ENCODE data around the gene PLEKHG4B. TPM values are rescaled to one million over a fixed set of nuclear protein-coding genes. Genes with fewer than 3 reads are reported as not detected.
"Not testable (repeated sequence)": the region's sequence is repeated elsewhere in the genome, so short reads cannot be mapped to it uniquely, and the experiment has no call there.

PLEKHG4B gene
- total RNA-seq, 2 donors from 2014 or later, result 0.55 TPM; not detected in 1

GRCh38 chr5:230711-231110 lies 138.7 kb downstream of the PLEKHG4B start:
- Mint-ChIP-seq H3K27ac (peak overlapping the region; percentile 63), H3K4me3 (peak overlapping the region; percentile 45), H3K36me3 (ENCODE audit: low read depth) (peaks cover 11% of the 10 kb centered on the region), H3K27me3 (no peaks in the 10 kb centered on the region), H3K4me1 (peaks cover 11% of the 10 kb centered on the region)
- ATAC-seq (no peak), DNase-seq (no peak)
- no peaks in the 10 kb centered on the region for H3K9me3 ChIP-seq (ENCODE audit: control insufficient read depth, low read length, poor library complexity, severe bottlenecking)

- Mint-ChIP-seq H3K27me3 (no peaks in the 10 kb centered on the region), H3K36me3 (ENCODE audit: low read depth) (peaks cover 9% of the 10 kb centered on the region), H3K4me1 (peaks cover 9% of the 10 kb centered on the region), H3K4me3 (no peak overlapping the region), H3K27ac (no peak overlapping the region)
- DNase-seq (no peak), ATAC-seq (no peak)
- no peaks in the 10 kb centered on the region for H3K9me3 ChIP-seq (ENCODE audit: control insufficient read depth, low read length, poor library complexity, severe bottlenecking)
Measured at GRCh38 chr5:231661-232060, 139.7 kb downstream of the PLEKHG4B start.

GRCh38 chr5:233426-233825 lies 141.5 kb downstream of the PLEKHG4B start:
- H3K36me3 Mint-ChIP-seq (ENCODE audit: low read depth); H3K4me3 Mint-ChIP-seq; ATAC-seq; DNase-seq; H3K27me3 Mint-ChIP-seq; H3K4me1 Mint-ChIP-seq; H3K9me3 ChIP-seq (ENCODE audit: control insufficient read depth, low read length, poor library complexity, severe bottlenecking): not testable (repeated sequence)
- H3K27ac Mint-ChIP-seq, result peak overlapping the region; percentile 29

DNA sequence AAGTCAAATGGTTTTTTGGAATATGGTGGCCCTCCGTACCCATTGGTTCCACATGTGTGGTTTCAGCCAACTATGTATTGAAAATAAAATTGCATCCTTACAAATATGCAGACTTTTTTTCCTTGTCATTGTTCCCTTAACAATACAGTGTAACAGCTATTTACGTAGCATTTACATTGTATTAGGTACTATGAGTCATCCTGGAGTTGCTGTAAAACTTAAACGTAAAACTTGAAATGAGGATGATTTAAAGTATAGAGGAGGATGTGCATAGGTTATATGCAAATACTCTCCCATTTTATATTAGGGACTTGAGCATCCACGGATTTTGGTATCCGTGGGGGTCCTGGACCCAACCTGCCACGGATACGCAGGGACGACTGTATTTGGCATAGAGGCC lies 142.5 kb downstream of the PLEKHG4B start:
- peaks cover 3% of the 10 kb centered on the region for H3K4me1 Mint-ChIP-seq
- no peak overlapping the region for H3K4me3 Mint-ChIP-seq
- ATAC-seq (no peak), DNase-seq (no peak)
- no peak overlapping the region for H3K27ac Mint-ChIP-seq
- H3K27me3 Mint-ChIP-seq, result no peaks in the 10 kb centered on the region
- H3K36me3 Mint-ChIP-seq (ENCODE audit: low read depth), result peaks cover 2% of the 10 kb centered on the region
- no peaks in the 10 kb centered on the region for H3K9me3 ChIP-seq (ENCODE audit: control insufficient read depth, low read length, poor library complexity, severe bottlenecking)

DNA sequence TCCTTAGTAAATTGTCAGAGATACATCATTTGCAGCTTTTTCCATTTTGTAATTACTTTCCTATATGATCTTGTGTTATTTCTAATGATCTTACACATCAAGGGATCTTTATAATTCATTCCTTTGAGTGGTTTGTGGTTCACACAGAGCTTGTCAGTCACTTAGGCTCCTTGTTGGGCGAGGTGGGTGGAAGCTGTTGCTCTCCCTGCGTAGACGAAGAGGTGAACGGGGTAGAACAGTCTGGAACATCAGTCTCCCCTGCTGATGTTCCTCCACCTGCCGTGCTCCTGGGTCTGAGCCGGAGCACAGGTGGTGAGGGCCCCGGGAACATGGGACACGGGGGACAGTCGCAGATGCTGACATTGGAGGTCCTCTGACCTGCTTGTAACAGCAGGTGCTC lies 143.6 kb downstream of the PLEKHG4B start:
- ATAC-seq; H3K4me1 Mint-ChIP-seq; H3K4me3 Mint-ChIP-seq; H3K36me3 Mint-ChIP-seq (ENCODE audit: low read depth); DNase-seq; H3K27me3 Mint-ChIP-seq; H3K27ac Mint-ChIP-seq; H3K9me3 ChIP-seq (ENCODE audit: control insufficient read depth, low read length, poor library complexity, severe bottlenecking): not testable (repeated sequence)

DNA sequence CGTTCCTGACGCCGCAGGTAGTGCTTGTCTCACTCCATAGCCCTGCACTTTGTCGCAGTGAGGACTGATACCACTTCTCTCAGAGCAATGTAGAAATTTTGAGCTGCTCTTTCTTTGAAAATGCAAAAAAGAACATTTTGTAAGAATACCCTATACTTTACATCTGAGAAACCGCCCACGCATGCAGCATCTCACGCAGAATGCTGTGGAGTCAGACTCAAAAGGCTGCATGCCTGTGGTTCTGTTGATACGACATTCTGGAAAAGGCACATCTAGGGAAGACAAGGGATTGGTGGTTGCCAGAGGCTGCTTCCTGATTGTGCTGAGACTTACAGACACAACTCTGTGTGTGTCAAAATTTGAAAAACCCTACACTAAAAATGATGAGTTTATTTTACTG lies 146.0 kb downstream of the PLEKHG4B start:
- not testable (repeated sequence) for H3K4me3 Mint-ChIP-seq; H3K27ac Mint-ChIP-seq; H3K36me3 Mint-ChIP-seq (ENCODE audit: low read depth); H3K9me3 ChIP-seq (ENCODE audit: control insufficient read depth, low read length, poor library complexity, severe bottlenecking); H3K27me3 Mint-ChIP-seq; ATAC-seq; DNase-seq; H3K4me1 Mint-ChIP-seq

Other genes with a start within 250 kb of the PLEKHG4B start
- not detected for gene LRRC14B, start 99.3 kb downstream of the PLEKHG4B start, total RNA-seq
- gene CCDC127, start 126.0 kb downstream of the PLEKHG4B start, total RNA-seq, result 1 to 10 TPM; 1.9 to 2.4 TPM
- 100 to 1,000 TPM; 170 to 171 TPM for gene SDHA, start 126.2 kb downstream of the PLEKHG4B start, total RNA-seq
- gene PDCD6, start 179.5 kb downstream of the PLEKHG4B start, total RNA-seq, result 10 to 100 TPM; 50.3 to 52.2 TPM
- gene AHRR, start 229.5 kb downstream of the PLEKHG4B start, total RNA-seq, result 1 to 10 TPM in 1 of 2 donors, under 1 TPM in 1; 0.80 to 4.4 TPM